HL-60 (cell line): ENCODE measurements around the gene PPP1R12B.
"Not testable (repeated sequence)": the region's sequence is repeated elsewhere in the genome, so short reads cannot be mapped to it uniquely, and the experiment has no call there.

Experiments used
- DNase-seq, 2 experiments: peaks; one replicate each; pipeline ENCODE4 v3.0.0-alpha.2; 2010 to 2020; ENCODE audit warnings: low read depth in 1 of 2, low spot score in 1 of 2
- H3K27ac ChIP-seq: fragments of 250-450 bp; sonication (Bioruptor Pico); replicated peaks from 2 replicates; pipeline ENCODE4 v1.5.1; 2020; ENCODE audit warnings: mild to moderate bottlenecking, moderate library complexity
- H3K27me3 ChIP-seq: fragments of 250-450 bp; sonication (Bioruptor Pico); 2 replicates; pipeline ENCODE4 v1.5.1; 2021; ENCODE audit warnings: mild to moderate bottlenecking, moderate library complexity; ENCODE audit not compliant: insufficient read depth, poor library complexity, severe bottlenecking
- H3K4me3 ChIP-seq: replicated peaks from 2 replicates; pipeline ENCODE4 v1.5.1; 2011; ENCODE audit warnings: mild to moderate bottlenecking, control low read depth, low read length; ENCODE audit not compliant: insufficient read depth
- SPI1 ChIP-seq: IDR thresholded peaks from 2 replicates; pipeline ENCODE4 v1.6.1; 2012; ENCODE audit warnings: low read depth, mild to moderate bottlenecking, borderline replicate concordance

PPP1R12B gene

DNA sequence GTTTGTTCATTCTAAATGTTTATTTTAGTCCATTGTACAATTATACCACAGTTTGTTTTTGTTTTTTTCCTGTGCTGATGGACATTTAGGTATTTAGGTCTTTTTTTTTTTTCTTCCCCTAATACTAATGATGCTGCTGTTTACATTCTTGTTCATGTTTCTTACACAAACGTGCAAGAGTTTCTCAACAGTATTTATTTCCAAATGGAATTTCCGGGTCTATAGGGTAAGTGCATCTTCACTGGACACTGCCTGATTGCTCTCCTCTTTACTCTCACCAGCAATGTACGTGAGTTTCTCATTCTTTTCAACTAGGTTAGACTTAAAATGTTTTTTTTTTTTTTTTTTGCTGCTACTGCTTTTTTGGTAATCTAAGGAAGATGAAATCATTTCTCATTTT lies 122.7 kb downstream of the PPP1R12B start:
- Histone ChIP-seq H3K4me3 (no peak overlapping the region), H3K27ac (no peak overlapping the region), H3K27me3 (no peaks in the 10 kb centered on the region)
- DNase-seq = no peak
- no peak for TF ChIP-seq SPI1

DNA sequence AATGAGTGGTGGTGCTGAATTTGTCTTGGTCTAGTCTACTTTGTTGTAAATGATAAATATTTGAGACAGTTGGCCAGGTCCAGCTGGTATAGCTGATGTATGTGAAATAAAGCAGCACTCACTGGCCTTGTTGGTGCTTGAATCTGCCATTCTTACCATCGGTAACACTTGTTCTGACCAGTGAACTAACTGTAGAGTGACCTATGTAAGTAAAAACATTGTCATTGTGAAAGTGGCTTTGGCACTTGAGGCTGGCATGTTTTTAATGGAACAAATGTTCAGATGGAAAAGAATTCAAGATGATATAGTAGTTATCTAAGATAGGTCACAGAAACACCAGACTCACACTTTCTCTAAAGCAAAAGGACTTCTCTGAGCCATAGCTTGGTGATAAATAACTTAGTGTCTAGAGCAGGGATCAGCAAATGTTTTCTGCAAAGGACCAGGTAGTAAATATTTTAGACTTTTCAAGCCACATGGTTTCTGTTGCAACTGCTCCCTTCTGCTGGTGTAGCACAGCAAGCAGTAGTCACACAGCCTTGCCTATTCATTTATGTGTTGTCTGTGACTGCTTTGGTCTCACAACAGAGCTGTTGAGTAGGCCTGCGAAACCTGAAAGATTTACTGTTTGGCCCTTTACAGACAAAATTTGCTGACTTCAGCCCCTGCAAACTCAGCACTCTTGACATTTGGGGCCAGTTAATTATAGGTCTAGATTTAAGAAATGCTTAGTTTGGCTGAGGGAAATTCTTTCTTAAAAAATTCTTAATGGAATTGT lies 124.0 kb downstream of the PPP1R12B start:
- not testable (repeated sequence) for H3K27ac ChIP-seq, H3K4me3 ChIP-seq, DNase-seq, H3K27me3 ChIP-seq

DNA sequence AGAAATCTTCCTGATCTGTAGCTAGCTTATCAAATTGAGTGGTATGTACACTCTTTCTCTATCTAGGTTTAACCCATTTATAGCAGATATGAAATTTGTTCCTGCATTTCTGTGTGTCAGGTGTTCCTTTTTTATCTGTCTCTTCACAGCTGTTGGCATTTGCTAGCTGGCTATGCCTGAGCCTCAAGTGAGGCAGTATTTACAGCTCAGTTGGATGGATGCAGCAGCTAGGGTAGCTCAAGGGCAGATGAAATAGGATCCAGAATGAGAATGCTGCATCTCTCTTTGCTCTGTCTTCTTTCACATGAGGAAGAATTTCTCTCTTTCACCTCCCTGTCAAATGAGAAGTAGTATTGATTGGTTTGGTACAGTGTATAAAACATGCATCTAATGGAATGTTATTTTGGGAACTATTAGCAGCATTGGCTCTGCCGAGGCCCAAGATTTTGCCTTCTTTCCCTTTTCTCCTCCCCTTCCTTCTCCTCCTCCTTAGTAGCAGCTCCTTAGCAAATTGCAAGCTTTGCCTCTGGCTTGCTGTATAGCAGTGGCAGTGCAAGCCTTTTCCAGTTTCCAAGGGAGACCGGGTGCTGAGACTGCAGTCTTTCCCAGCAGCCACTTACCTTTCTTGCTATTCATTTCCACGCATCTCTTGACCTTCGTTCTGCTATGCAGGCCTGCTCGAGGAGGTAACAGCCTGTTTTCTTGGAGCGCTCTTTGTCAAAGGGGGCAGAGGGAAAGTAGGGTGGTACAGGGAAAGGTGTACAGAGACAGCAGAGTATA lies 125.0 kb downstream of the PPP1R12B start:
- not testable (repeated sequence) for H3K4me3 ChIP-seq, H3K27ac ChIP-seq, DNase-seq, H3K27me3 ChIP-seq

DNA sequence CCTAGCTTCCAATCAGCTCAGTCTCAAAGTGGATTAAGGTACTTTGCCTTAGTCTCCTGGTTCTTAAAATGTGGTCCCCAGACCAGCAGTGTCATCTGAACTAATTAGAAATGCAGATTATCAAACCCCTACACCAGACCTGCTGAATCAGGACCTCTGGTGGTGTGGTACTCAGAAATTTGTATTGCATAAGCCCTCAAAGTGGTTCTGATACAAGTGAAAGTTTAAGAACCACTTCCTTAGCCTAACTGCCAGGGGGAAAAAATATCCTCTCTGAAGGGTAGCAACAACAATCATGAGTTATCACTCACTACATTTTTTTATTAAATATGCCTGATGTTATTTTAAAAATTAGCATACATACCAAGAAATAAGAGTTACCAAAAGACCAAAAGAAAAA lies 131.2 kb downstream of the PPP1R12B start:
- 0 out of 2 replicates have a peak, but pooled peaks have one; percentile 14 for TF ChIP-seq SPI1
- H3K4me3 ChIP-seq, H3K27ac ChIP-seq, H3K27me3 ChIP-seq: not testable (repeated sequence)
- DNase-seq = peak in 1 of 2 experiments; percentile 18

DNA sequence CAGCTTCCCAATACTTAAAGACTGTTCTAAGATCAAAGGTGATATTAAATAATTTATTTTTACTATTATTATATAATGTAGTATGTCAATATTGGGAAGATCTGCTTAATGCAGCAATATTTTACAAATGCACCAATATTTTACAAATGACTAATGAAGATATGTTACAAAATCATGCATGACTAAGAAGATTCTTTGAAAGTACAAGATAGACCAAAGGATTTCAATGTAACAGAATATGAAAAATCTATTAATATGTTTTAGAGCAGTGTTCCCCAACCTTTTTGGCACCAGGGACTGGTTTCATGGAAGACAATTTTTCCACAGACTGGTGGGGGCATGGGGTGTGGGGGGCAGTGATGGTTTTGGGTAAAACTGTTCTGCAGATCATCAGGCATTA lies 132.1 kb downstream of the PPP1R12B start:
- not testable (repeated sequence) for DNase-seq, H3K27me3 ChIP-seq, H3K27ac ChIP-seq, H3K4me3 ChIP-seq

DNA sequence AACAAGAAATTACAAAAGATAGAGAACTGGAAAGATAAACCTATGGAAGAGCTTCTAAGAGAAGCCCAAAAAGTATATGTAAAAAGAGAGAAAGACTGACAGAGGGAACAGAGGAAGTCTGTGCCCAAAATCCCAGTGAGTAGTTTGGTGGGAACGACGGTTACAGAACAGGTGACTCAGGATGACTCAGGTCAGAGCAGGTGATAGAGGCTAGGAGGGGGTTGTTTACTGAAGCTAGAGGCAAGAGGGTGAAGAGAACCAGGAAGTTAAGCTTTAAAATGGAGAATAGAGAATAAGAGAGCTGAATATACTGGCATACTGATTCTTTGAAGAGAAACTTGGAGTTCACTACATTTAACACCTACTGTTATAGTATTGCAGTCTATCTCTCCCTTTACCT lies 134.9 kb downstream of the PPP1R12B start:
- 0 out of 2 replicates have a peak overlapping the region, but pooled peaks have one; percentile 21 for H3K27ac ChIP-seq
- peak in 1 of 2 experiments; percentile 18 for DNase-seq
- not testable (repeated sequence) for H3K4me3 ChIP-seq, H3K27me3 ChIP-seq

DNA sequence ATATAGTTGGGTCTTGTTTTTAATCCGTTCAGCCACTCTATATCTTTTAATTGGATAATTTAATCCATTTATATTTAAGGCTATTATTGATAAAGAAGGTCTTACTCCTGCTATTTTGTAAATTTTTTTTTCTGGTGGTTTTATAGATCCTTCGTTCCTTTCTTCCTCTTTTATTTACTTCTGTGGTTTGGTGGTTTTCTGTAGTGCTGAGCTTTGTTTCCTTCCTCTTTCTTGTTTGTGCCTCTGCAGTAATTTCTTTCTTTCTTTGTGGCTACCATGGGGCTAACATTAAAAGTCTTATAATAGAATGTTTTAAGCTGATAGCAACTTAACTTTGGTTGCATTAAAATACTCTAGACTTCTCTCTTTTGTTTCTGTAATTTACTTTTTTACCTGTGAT lies 135.5 kb downstream of the PPP1R12B start:
- peak in 1 of 2 experiments; percentile 45 for DNase-seq
- peak; percentile 49; the same call in 1 of the 2 replicates for TF ChIP-seq SPI1
- H3K27ac ChIP-seq, H3K27me3 ChIP-seq, H3K4me3 ChIP-seq: not testable (repeated sequence)

DNA sequence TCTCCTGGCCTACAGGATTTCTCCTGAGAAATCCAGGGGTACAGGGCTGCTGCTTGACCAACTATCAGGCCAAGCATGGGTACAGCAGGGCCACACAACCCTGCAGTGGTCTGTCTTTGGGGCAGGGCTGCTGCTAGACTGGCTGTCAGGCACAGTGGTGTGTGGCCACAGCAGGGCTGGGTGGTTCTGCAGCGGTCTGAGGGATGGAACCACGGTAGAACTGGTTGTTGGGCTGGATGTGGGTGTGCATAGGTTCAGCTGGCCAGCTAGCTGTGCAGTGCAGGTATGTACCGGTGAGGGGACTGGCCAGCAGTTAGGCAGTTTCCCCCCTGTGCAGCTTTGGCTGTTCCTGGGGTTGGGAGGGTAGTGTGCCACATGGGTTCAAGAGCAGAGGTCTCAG lies 136.3 kb downstream of the PPP1R12B start:
- H3K4me3 ChIP-seq, H3K27ac ChIP-seq, DNase-seq, H3K27me3 ChIP-seq: not testable (repeated sequence)

DNA sequence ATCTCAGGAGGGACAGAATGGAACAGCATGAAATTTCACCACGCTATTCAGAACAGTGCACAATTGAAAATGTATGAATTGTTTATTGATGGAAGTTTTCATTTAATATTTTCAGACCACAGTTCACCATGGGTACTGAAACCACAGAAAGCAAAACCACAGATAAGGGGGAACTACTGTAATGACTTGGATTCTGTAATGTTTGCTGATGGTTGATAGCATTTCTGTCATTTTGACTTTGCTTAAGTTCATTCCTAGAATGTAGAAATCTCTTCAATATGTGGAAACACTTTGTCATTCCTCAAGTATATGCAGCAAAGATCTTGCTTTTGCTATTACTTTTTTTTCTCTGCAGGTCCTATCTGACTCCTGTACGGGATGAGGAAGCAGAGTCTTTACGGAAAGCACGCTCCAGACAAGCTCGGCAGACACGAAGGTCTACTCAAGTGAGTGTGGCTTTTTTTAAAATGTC lies 139.7 kb downstream of the PPP1R12B start:
- not testable (repeated sequence) for H3K4me3 ChIP-seq, H3K27ac ChIP-seq, H3K27me3 ChIP-seq
- peak; percentile 13 to 42 for DNase-seq

DNA sequence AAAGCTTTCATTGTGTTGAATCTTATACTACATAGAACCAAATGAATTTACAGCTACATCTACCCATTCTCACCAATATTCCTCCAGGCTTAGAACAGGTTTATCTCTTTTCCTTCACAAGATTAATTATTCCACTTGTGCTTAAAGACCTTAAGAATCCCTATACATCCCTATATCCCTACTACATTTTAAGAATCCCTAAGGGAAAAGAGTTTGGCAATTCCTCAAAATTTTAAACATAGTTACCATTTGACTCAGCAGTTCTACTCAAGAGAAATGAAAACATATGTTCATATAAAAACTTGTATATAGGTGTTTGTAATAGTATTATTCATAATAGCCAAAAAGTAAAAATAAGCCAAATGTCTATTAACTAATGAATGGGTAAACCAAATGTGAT lies 140.6 kb downstream of the PPP1R12B start:
- not testable (repeated sequence) for H3K27ac ChIP-seq, H3K4me3 ChIP-seq, H3K27me3 ChIP-seq, DNase-seq

DNA sequence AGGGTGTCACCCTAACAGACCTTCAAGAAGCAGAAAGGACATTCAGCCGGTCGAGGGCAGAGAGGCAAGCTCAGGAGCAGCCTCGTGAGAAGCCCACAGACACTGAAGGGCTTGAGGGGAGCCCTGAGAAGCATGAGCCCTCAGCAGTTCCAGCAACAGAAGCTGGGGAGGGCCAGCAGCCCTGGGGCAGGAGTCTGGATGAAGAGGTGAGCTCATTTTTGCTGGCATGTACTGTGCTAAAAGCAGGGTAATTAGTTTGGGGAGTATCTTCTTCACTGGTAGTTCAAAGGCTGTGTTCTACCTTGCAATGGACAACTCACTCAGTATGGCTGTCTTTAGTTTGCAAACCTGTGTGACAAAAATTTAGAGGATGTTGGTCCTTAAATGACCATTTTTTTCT lies 144.6 kb downstream of the PPP1R12B start:
- H3K27ac ChIP-seq, H3K27me3 ChIP-seq, H3K4me3 ChIP-seq, DNase-seq: not testable (repeated sequence)
